SU-DHL-6 (cell line): ENCODE results near the gene DOCK9.

Experiments
- H2AFZ ChIP-seq: fragments of 200-600 bp; sonication (generic); 2 replicates; pipeline ENCODE4 v1.6.1; 2014; ENCODE audit warnings: low read depth, mild to moderate bottlenecking, moderate library complexity, mixed read lengths, antibody characterized with exemption, low read length; ENCODE audit not compliant: severe bottlenecking
- H3F3A ChIP-seq: fragments of 200-600 bp; shearing (Covaris generic); 2 replicates; pipeline ENCODE4 v1.6.0; 2016; ENCODE audit warnings: antibody characterized with exemption, mild to moderate bottlenecking; ENCODE audit not compliant: insufficient read depth
- H3K27ac ChIP-seq: fragments of 200-600 bp; sonication (generic); 2 replicates; pipeline ENCODE4 v1.5.1; 2016; ENCODE audit warnings: low read depth, mild to moderate bottlenecking, low read length, moderate library complexity, mixed read lengths
- H3K27me3 ChIP-seq: fragments of 200-600 bp; sonication (generic), shearing (Covaris generic); 2 replicates; pipeline ENCODE4 v1.6.0; 2014; ENCODE audit warnings: mild to moderate bottlenecking, low read length
- H3K36me3 ChIP-seq: fragments of 200-600 bp; sonication (generic); 2 replicates; pipeline ENCODE4 v1.6.1; 2014; ENCODE audit warnings: mild to moderate bottlenecking, low read length, mixed read lengths
- H3K4me2 ChIP-seq: fragments of 300-600, 200-600 bp; shearing (Covaris generic), sonication (generic); 2 replicates; pipeline ENCODE4 v1.6.0; 2014; ENCODE audit warnings: low read length, low read depth, mild to moderate bottlenecking; ENCODE audit not compliant: poor library complexity, severe bottlenecking
- H3K4me3 ChIP-seq: fragments of 200-600 bp; sonication (generic); 2 replicates; pipeline ENCODE4 v1.5.1; 2014; ENCODE audit warnings: antibody characterized with exemption, low read length, mild to moderate bottlenecking, mixed read lengths; ENCODE audit not compliant: insufficient read depth, poor library complexity, severe bottlenecking
- H3K79me2 ChIP-seq: fragments of 200-600 bp; sonication (generic); 2 replicates; pipeline ENCODE4 v1.6.1; 2014; ENCODE audit warnings: mild to moderate bottlenecking, low read length, moderate library complexity; ENCODE audit not compliant: insufficient read depth
- H3K9ac ChIP-seq: fragments of 200-600 bp; sonication (generic); 2 replicates; pipeline ENCODE4 v1.7.0; 2014; ENCODE audit warnings: mild to moderate bottlenecking, low read length
- H3K9me2 ChIP-seq: fragments of 200-600 bp; sonication (generic); replicated peaks from 2 replicates; pipeline ENCODE4 v1.6.1; 2014; ENCODE audit warnings: low read length; ENCODE audit not compliant: insufficient read depth
- H3K9me3 ChIP-seq: fragments of 200-600 bp; sonication (generic); 2 replicates; pipeline ENCODE4 v1.6.1; 2014; ENCODE audit warnings: low read length, mixed read lengths; ENCODE audit not compliant: insufficient read depth
- H4K20me1 ChIP-seq: fragments of 200-600 bp; sonication (generic); 2 replicates; pipeline ENCODE4 v1.6.1; 2014; ENCODE audit warnings: low read depth, mild to moderate bottlenecking, antibody characterized with exemption, low read length, moderate library complexity, mixed read lengths
- CTCF ChIP-seq: fragments of 200-600 bp; sonication (generic); IDR thresholded peaks from one replicate; pipeline ENCODE4 v1.5.1; 2017; ENCODE audit warnings: antibody characterized with exemption, mild to moderate bottlenecking, low read length, moderate library complexity; ENCODE audit not compliant: insufficient read depth, poor library complexity, severe bottlenecking
- EZH2phosphoT487 ChIP-seq: fragments of 200-600 bp; sonication (generic), shearing (Covaris generic); conservative IDR thresholded peaks from 2 replicates; pipeline ENCODE4 v1.6.1; 2018; ENCODE audit warnings: mild to moderate bottlenecking, antibody characterized with exemption, low read length, moderate library complexity, mixed read lengths

The DOCK9 gene

GRCh38 chr13:98974053-98974452 lies 3.8 kb downstream of the DOCK9 start:
- Histone ChIP-seq H3K27me3 (no peaks in the 10 kb centered on the region), H3K9me3 (no peaks in the 10 kb centered on the region), H3K27ac (no peak overlapping the region), H3K4me3 (no peak overlapping the region), H3F3A (no peaks in the 10 kb centered on the region), H3K9ac (no peak overlapping the region), H4K20me1 (no peaks in the 10 kb centered on the region), H2AFZ (no peak overlapping the region), H3K9me2 (no peaks in the 10 kb centered on the region), H3K36me3 (no peaks in the 10 kb centered on the region), H3K4me2 (no peak overlapping the region), H3K79me2 (no peaks in the 10 kb centered on the region)
- TF ChIP-seq EZH2phosphoT487, result no peak

GRCh38 chr13:98972627-98973026 lies 5.2 kb downstream of the DOCK9 start:
- Histone ChIP-seq H3K27me3 (no peaks in the 10 kb centered on the region), H3K27ac (no peak overlapping the region), H3K36me3 (no peaks in the 10 kb centered on the region), H3F3A (no peaks in the 10 kb centered on the region), H3K9me2 (no peaks in the 10 kb centered on the region), H2AFZ (no peak overlapping the region), H3K9ac (no peak overlapping the region), H3K4me3 (no peak overlapping the region), H3K4me2 (no peak overlapping the region), H3K9me3 (no peaks in the 10 kb centered on the region), H3K79me2 (no peaks in the 10 kb centered on the region), H4K20me1 (no peaks in the 10 kb centered on the region)
- TF ChIP-seq EZH2phosphoT487, result no peak
- TF ChIP-seq CTCF, result no peak

- no peaks in the 10 kb centered on the region for H3K9me2 ChIP-seq
- no peaks in the 10 kb centered on the region for H3K36me3 ChIP-seq
- H3K27ac ChIP-seq, result no peak overlapping the region
- no peaks in the 10 kb centered on the region for H3K9me3 ChIP-seq
- H3K79me2 ChIP-seq, result no peaks in the 10 kb centered on the region
- no peaks in the 10 kb centered on the region for H4K20me1 ChIP-seq
- H3K4me2 ChIP-seq, result no peak overlapping the region
- H2AFZ ChIP-seq, result no peak overlapping the region
- no peaks in the 10 kb centered on the region for H3F3A ChIP-seq
- no peaks in the 10 kb centered on the region for H3K27me3 ChIP-seq
- H3K4me3 ChIP-seq, result no peak overlapping the region
- TF ChIP-seq EZH2phosphoT487, result no peak
- TF ChIP-seq CTCF, result no peak
- no peak overlapping the region for H3K9ac ChIP-seq
Observed at GRCh38 chr13:98972059-98972458, 5.8 kb downstream of the DOCK9 start.

GRCh38 chr13:98970330-98970729 lies 7.5 kb downstream of the DOCK9 start:
- Histone ChIP-seq H2AFZ (no peak overlapping the region), H3K27me3 (no peaks in the 10 kb centered on the region), H3F3A (no peaks in the 10 kb centered on the region), H3K36me3 (no peaks in the 10 kb centered on the region), H3K27ac (no peak overlapping the region), H3K4me3 (no peak overlapping the region), H3K79me2 (no peaks in the 10 kb centered on the region), H3K9ac (no peak overlapping the region), H4K20me1 (no peaks in the 10 kb centered on the region; the same call in 1 of the 2 replicates), H3K9me3 (no peaks in the 10 kb centered on the region), H3K9me2 (no peaks in the 10 kb centered on the region), H3K4me2 (no peak overlapping the region)
- TF ChIP-seq EZH2phosphoT487 (no peak), CTCF (no peak)
